Pancreas (tissue), 10 donors: ENCODE measurements around the gene NXT1. TPM values are rescaled to one million over a fixed set of nuclear protein-coding genes. Genes with fewer than 3 reads are reported as not detected.
"Not testable (repeated sequence)": the region's sequence is repeated elsewhere in the genome, so short reads cannot be mapped to it uniquely, and the experiment has no call there.

Source experiments
- ATAC-seq, 4 donors: fragments of 200-7000 bp; cut with Tn5 transposase; one replicate each; pipeline versions ENCODE4 v1.8.0 to v1.9.1; 2020; ENCODE audit warnings: mild to moderate bottlenecking in 4 of 4, moderate library complexity in 4 of 4
- DNase-seq, 6 donors: peaks; one replicate each; pipeline ENCODE4 v3.0.0-alpha.2; 2020
- FAIRE-seq: peaks from 2 replicates; lab custom pipeline; 2012; peaks lifted over from hg19 to GRCh38; lab: Jason Lieb, UNC
- H3K27ac ChIP-seq, 4 donors: fragments of 200-600 bp; sonication (generic); 1 replicate in 3 of 4; 2 replicates in 1 of 4; pipeline versions ENCODE4 v1.5.0 to v1.8.0; 2020
- H3K27me3 ChIP-seq, 4 donors: fragments of 200-600 bp; one replicate each; pipeline ENCODE4 v1.8.0; 2021
- H3K36me3 ChIP-seq, 3 donors: fragments of 200-600 bp; sonication (generic) in 1 of 3; one replicate each; pipeline versions ENCODE4 v1.5.0 to v1.8.0; 2020 to 2021
- H3K4me1 ChIP-seq, 3 donors: fragments of 200-600 bp; one replicate each; pipeline ENCODE4 v1.8.0; 2021
- H3K4me3 ChIP-seq, 4 donors: fragments of 200-600 bp; sonication (generic) in 2 of 4; one replicate each; pipeline versions ENCODE4 v1.5.0 to v1.8.0; 2020 to 2021
- H3K9me3 ChIP-seq, 4 donors: fragments of 200-600 bp; one replicate each; pipeline ENCODE4 v1.8.0; 2021
- CTCF ChIP-seq, 4 donors: fragments of 200-600 bp; sonication (generic) in 3 of 4; IDR thresholded peaks; one replicate each; pipeline versions ENCODE4 v1.5.0 to v1.8.0; 2021; ENCODE audit warnings: antibody characterized with exemption in 4 of 4
- WGBS, 2 donors: extraction: QIAGEN DNeasy Blood & Tissue Kit; methylation state at CpG; one replicate each; pipeline ENCODE4 v1.1.7; 2013; 5-methylcytosine and 5-hydroxymethylcytosine counted together
- intact Hi-C, 3 donors: fragments of 100-400 bp; cut with DNase I; formaldehyde crosslinking; loops; one replicate each; pipeline versions ENCODE4 v1.11.1 to v1.14.2; 2022
- polyA plus RNA-seq, 2 donors: library from polyadenylated mRNA; stranded (reverse); fragments of 200-250 nt; gene quantifications; one replicate each; pipeline ENCODE4 v1.2.3, GENCODE V29; 2013
- total RNA-seq, 6 donors: library from RNA; stranded (reverse); fragmentation: NEBNext Ultra II Directional in 4 of 6; extraction: Animal tissue kit (Norgen Biotek cat#: 25700) in 4 of 6; gene quantifications; one replicate each; pipeline versions ENCODE4 v1.2.1 to v1.2.4, GENCODE V29; 2021 to 2023
- donor health status: healthy with polysubstance abuse.
- donor health status: DM: no; HTN: no; CAD: no; lungs with moderate emphysema.
- donor health status: DM: no; HTN: no; CAD: no.
- donor health status: control.
- donor health status: control.
- donor health status: Bipolar disorder and iron deficiency.
- donor health status: DM: yes; HTN: yes; CAD: no.
- donor health status: DM: no; HTN: no; CAD: no.
- donor health status: DM: no; HTN: no; CAD: no.
- donor health status: DM: yes; HTN: yes; CAD: no.

Gene NXT1
- total and polyA plus RNA-seq, 8 donors = 4.2 to 9.6 (median 7.4) TPM

- Histone ChIP-seq H3K27me3 (no peaks in the 10 kb centered on the region), H3K4me1 (peaks cover 0 to 4% (median 3%) of the 10 kb centered on the region in 3 donors), H3K9me3 (no peaks in the 10 kb centered on the region), H3K36me3 (no peaks in the 10 kb centered on the region), H3K27ac (no peak overlapping the region), H3K4me3 (no peak overlapping the region)
- 38 to 47% methylated on average over 5 of the region's 5 CpGs for WGBS, 2 donors
- ATAC-seq (no peak), FAIRE-seq (no peak), DNase-seq (no peak)
- TF ChIP-seq CTCF (IDR thresholded peaks at IDR 0.05) = no peak
- intact Hi-C loops = loop anchor here in 1 of 3 donors (10.0 kb wide), 1 partner anchor 650 kb away; no protein-coding TSS in a partner anchor
Measured at GRCh38 chr20:23344336-23344735, 6.3 kb upstream of the NXT1 start.

GRCh38 chr20:23346002-23346401 lies 4.6 kb upstream of the NXT1 start:
- WGBS, 2 donors = 76 to 87% methylated on average over 4 of the region's 4 CpGs
- H3K4me1 ChIP-seq = peaks cover 0 to 6% (median 4%) of the 10 kb centered on the region in 3 donors
- no peak for DNase-seq
- H3K27me3 ChIP-seq = no peaks in the 10 kb centered on the region
- TF ChIP-seq CTCF (IDR thresholded peaks at IDR 0.05) = no peak
- ATAC-seq = no peak
- no peak overlapping the region for H3K27ac ChIP-seq
- H3K9me3 ChIP-seq = no peaks in the 10 kb centered on the region
- H3K36me3 ChIP-seq = no peaks in the 10 kb centered on the region
- intact Hi-C loops = loop anchor here in 1 of 3 donors (10.0 kb wide), 1 partner anchor 651 kb away; no protein-coding TSS in a partner anchor
- no peak for FAIRE-seq
- no peak overlapping the region for H3K4me3 ChIP-seq

GRCh38 chr20:23347791-23348190 lies 2.8 kb upstream of the NXT1 start:
- 78 to 87% methylated on average over 6 of the region's 6 CpGs for WGBS, 2 donors
- intact Hi-C loops = loop anchor here in 1 of 3 donors (10.0 kb wide), 1 partner anchor 653 kb away; no protein-coding TSS in a partner anchor

GRCh38 chr20:23348510-23348909 lies 2.1 kb upstream of the NXT1 start:
- H3K4me3 ChIP-seq, H3K27me3 ChIP-seq, FAIRE-seq, H3K36me3 ChIP-seq, H3K9me3 ChIP-seq, DNase-seq, ATAC-seq, H3K27ac ChIP-seq: not testable (repeated sequence)
- H3K4me1 ChIP-seq = peaks cover 6 to 15% (median 11%) of the 10 kb centered on the region in 3 donors
- WGBS, 2 donors = 82 to 89% methylated on average over 6 of the region's 6 CpGs
- intact Hi-C loops = loop anchor here in 1 of 3 donors (10.0 kb wide), 1 partner anchor 654 kb away; no protein-coding TSS in a partner anchor

More at GRCh38 chr20:23347791-23348190, 2.8 kb upstream of the NXT1 start:
- DNase-seq (no peak), FAIRE-seq (no peak), ATAC-seq (no peak)
- peaks cover 6 to 15% (median 11%) of the 10 kb centered on the region in 3 donors for H3K4me1 ChIP-seq
- no peak for TF ChIP-seq CTCF (IDR thresholded peaks at IDR 0.05)
- no peaks in the 10 kb centered on the region for H3K27me3 ChIP-seq
- no peak overlapping the region for H3K27ac ChIP-seq
- no peaks in the 10 kb centered on the region for H3K9me3 ChIP-seq
- H3K4me3 ChIP-seq = no peak overlapping the region
- no peaks in the 10 kb centered on the region for H3K36me3 ChIP-seq

- FAIRE-seq (no peak), DNase-seq (peak in 4 of 6 donors; percentile 64 to 80 (median 77)), ATAC-seq (peak; percentile 73 to 86 (median 76))
- H3K27ac ChIP-seq = peak overlapping the region; percentile 88 to 99 (median 98)
- H3K4me1 ChIP-seq = peaks cover 6 to 15% (median 11%) of the 10 kb centered on the region in 3 donors
- intact Hi-C loops = loop anchor here in 1 of 3 donors (10.0 kb wide), 1 partner anchor 655 kb away; no protein-coding TSS in a partner anchor
- peaks cover 0 to 5% (median 4%) of the 10 kb centered on the region in 3 donors for H3K36me3 ChIP-seq
- peak overlapping the region; percentile 94 to 98 (median 96) for H3K4me3 ChIP-seq
- H3K27me3 ChIP-seq = no peaks in the 10 kb centered on the region
- 4 to 6% methylated on average over 19 to 23 of the region's 23 CpGs for WGBS, 2 donors
- H3K9me3 ChIP-seq = no peaks in the 10 kb centered on the region
- peak in 2 of 4 donors; percentile 16 to 21 for TF ChIP-seq CTCF (IDR thresholded peaks at IDR 0.05)
Measured at GRCh38 chr20:23349338-23350195, 1.0 kb upstream of the NXT1 start.
